Activated T-cell treated with anti-CD3 and anti-CD28 coated beads, Interleukin-2, amount 50 U/mL, for 1 hour (primary cell): ENCODE data around the gene SRPX2.
"Not testable (repeated sequence)": the region's sequence is repeated elsewhere in the genome, so short reads cannot be mapped to it uniquely, and the experiment has no call there.

ENCODE experiments used
- DNase-seq: peaks from one replicate; pipeline ENCODE4 v3.0.0-alpha.2; 2020

Gene SRPX2

DNA sequence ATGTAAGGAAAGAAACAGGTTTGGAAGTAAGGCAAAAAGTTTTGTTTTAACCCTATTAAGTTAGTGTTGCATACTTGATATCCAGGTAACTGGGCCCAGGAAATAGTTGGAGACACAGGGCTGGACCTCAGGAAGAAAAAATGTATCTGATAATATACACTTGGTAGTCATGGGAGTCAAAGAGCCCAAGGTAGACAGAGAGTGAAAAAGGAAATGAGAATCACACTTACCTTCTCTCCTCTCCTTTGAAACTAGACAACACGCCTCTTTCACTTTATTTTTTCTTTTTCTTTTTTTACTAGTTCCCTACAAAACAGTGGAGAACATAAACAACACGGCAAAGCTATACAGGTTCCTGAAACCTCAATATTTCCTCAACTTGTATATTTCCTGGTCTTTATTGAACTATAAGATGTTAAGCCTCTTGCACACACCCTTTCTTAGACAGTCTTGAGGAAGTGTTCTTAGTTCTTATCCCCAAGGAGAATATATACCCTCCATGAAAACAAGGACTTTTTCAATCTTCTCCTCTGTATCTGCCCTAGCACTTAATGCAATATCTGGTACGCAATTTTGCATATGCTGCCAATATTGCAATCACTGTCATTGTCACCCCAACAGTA lies 60.7 kb downstream of the SRPX2 start:
- DNase-seq, result no peak

DNA sequence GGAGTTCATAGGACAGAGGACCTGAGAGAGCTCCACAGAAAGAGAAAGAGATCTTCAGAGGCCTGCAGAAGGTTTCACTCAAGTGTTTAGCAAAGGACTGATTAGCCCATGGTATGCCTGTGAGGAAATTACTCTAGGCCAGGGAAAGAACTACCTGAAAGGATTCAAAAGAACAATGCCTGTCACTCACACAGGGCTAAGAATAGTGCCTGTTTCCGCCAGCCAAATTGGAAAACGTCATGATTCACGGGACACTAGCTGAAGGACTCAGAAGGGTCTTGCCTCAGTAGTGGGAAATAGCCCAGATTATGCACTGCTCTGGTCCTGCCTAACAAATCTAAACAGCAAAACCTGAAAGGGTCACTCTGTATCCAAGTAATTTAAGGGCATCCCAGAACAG lies 66.8 kb downstream of the SRPX2 start:
- no peak for DNase-seq

DNA sequence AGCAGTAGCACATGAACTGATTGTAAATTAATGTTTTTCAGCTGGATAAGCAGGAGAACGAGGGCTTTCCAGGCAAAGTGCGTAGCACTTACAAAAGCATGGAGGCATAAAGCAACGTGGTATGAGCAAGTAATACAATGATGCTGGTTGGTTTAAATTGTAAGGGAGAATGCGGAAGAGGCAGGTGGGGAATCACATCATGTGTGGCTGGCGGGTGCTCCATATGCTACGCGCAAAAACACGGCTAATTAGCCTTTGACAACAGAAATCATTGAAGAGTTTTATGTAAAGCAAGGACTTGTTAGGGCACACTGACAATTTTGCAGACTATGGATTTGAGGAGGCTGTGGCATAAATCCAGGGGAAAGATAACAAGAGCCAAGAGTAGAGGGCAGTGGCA lies 73.4 kb downstream of the SRPX2 start:
- no peak for DNase-seq

DNA sequence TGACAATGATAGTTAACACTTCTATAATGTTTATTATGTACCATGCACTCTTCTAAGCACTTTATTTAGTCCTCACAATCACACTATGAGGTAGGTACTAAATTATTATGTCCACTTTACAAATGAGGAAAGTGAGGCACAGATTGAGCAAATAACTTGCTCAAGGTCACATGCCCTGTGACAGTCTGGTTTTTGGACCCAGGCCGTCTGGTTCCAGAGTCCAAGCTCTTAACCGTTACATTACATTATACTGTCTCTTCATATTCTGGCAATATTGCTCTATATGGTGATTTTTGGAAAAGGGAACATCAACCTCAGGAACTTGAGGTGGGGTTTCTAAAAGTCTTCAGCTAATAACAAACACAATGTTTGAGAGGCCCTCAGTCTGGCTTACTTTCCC lies 75.1 kb downstream of the SRPX2 start:
- DNase-seq, result no peak

DNA sequence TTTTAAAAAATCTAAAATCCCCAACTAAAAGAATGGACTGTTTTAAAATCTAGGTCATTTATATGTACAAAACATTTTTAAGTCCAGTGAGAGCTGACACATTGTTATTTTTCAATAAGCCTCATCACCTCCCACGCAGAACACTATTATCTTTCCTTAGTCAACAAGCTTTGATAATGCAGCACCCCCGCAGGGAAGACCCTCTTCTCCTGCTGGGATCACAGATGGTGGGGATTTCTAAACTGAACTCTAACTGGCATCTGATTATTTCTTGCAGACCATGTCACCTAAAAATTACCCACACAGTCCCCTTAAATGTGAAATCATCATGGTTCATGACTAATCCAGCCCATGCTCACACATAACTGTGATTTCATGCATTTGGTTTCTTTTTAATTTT lies 76.3 kb downstream of the SRPX2 start:
- DNase-seq, result no peak

DNA sequence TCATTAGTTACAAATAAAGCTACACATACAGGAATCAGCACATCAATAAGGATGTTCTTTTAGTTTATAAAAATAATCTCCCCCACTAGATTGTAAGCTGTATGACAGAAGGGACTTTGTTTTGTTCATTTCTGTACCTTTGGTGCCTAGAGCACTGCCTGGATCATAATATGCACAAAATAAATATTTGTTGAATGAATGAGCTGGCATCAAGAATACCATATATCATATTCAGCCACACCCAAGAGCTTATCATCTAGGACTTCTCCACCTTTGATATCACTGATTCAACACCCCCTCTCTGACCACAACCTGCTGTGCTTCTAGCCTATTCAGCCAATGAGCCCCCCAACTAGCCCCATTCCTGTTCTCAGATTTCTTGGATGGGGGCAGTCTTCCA lies 77.3 kb downstream of the SRPX2 start:
- DNase-seq, result no peak

DNA sequence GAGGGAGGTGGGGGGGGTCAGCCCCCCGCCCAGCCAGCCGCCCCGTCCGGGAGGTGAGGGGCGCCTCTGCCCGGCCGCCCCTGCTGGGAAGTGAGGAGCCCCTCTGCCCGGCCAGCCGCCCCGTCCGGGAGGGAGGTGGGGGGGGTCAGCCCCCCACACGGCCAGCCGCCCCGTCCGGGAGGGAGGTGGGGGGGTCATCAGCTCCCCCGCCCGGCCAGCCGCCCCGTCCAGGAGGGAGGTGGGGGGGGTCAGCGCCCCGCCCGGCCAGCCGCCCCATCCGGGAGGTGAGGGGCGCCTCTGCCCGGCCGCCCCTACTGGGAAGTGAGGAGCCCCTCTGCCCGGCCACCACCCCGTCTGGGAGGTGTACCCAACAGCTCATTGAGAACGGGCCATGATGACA lies 80.0 kb downstream of the SRPX2 start:
- not testable (repeated sequence) for DNase-seq
